Right forelimb (tissue), 1 donor: ENCODE data around the gene ZNF397.

Experiments
- DNase-seq: peaks from one replicate; pipeline ENCODE4 v3.0.0-alpha.2; 2018

The ZNF397 gene

DNA sequence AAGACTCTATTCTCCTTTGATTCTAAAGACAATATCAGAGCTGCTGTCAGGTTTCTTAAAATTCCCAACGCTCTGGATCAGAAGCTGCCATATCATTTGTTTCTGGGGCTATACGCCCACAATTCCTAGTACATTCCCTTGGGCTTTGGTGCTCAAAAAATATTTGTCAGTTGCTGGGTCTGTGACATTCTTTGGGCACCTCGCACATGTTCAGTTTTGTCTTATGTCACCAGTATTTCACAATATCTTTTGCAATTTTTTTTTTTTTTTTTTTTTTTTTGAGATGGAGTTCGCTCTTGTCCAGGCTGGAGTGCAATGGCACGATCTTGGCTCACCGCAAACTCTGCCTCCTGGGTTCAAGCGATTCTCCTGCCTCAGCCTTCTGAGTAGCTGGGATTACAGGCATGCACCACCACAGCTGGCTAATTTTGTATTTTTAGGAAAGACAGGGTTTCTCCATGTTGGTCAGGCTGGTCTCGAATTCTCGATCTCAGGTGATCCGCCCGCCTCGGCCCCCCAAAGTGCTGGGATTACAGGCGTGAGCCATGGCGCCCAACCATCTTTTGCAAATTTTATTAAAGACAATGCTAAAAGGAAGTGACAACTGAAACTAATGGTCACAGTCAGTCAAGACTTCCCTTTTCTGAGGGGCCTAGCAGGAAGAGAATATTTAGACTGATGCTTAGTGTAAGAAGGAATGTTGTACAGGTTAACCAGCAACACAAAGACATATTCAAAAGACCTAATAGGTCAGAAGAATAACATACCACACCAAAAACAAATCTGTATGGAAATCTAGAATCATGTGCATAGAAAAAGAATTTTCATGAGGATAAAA, 6.8 kb downstream of the ZNF397 start:
- no peak for DNase-seq

DNA sequence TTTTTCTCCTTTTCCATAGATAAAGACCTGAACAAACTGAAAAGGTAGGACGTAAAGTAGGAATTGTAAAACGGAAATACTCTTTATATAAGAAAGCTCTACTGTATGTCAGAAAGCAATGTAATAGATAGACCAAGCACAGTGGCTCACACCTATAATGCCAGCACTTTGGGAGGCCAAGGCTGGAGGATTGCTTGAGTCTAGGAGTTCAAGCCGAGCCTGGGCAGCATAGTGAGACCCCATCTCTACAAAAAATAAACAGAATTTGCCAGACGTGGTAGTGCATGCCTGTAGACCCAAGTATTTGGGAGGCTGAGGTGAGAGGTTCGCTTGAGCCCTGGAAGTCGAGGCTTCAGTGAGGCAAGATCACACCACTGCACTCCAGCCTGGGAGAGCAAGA, 7.6 kb downstream of the ZNF397 start:
- no peak for DNase-seq

- no peak for DNase-seq
These were observed 11.6 kb downstream of the ZNF397 start for GRCh38 chr18:35252466-35252865.

- no peak for DNase-seq
These were observed 12.9 kb downstream of the ZNF397 start for GRCh38 chr18:35253655-35254287.

DNA sequence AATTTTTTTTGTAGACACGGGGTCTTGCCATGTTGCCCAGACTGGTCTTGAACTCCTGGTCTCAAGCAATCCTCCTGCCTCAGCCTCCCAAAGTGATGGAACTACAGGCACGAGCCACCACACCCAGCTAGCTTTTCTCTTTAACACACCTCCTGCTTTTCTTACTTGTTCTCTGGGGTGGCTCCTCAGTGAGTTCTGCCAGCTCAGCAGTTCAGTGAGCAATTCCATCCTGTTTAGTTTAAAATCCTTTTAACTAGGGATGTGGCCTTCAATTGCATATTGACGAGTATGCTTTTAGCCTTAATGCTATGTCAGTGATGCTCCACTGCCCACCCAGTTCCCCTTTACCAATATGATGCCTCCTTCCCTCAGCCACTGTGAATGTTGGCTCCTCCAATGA, 16.1 kb downstream of the ZNF397 start:
- DNase-seq: no peak

GRCh38 chr18:35264409-35264808, 23.6 kb downstream of the ZNF397 start:
- no peak for DNase-seq

DNA sequence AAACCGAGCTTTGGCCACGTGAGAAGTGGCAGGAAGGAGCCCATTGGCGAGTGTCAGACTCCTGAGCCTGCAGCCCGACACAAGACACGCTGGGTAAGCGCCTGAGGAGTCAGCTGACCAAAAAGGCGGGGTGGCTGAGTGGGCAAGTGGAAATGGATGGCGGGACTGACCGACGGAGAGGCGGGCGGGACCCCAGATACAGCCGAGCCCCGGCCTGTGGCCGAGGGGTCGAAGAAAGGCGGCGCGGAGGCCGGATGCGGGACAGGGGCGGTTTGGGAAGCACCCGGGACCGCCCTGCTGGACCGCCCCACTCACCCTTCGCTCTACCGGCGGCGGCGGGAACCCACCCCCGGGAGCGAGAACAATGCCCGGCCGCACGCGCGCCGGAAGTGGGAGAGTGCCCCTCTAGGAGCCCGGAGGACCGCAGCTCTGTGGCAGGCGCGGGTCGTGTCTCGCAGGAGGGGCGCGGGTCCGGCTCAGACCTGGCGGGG, 26.4 kb downstream of the ZNF397 start:
- DNase-seq: peak; percentile 91

- peak; percentile 49 for DNase-seq
These were observed 27.0 kb downstream of the ZNF397 start for GRCh38 chr18:35267809-35268208.

DNA sequence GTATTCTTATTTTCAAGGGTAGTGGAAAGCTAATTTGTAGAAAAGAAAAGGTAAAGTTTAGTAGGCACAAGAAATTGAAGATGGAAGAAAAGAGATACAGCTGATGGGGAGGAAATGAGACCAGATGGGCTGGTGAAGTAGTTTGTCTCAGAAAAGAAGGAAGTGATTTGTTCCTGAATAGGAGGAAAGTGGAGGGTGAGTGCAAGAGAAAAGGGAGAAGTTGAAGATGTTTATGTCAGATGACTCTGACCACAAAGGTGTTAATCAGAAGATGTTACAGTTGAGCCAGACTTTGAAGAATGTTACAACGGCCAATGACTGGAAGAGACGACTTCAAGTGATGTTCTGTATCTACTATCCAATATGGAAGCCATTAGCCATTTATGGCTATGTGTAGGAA, 28.0 kb downstream of the ZNF397 start:
- DNase-seq: no peak

DNA sequence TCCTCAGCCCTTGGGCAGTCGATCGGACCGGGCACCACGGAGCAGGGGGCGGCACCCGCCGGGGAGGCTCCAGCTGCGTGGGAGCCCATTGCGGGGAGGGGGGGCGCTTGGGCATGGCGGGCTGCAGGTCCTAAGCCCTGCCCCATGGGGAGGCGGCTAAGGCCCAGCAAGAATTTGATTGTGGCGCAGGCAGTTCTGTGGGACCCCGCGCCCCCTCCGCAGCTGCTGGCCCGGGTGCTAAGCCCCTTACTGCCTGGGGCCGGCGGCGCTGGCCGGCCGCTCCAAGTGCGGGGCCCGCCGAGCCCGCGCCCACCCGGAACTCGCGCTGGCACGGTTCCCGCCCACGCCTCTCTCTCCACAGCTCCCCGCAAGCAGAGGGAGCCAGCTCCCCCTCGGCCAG, 30.8 kb downstream of the ZNF397 start:
- DNase-seq: no peak

GRCh38 chr18:35276267-35276666, 35.4 kb downstream of the ZNF397 start:
- no peak for DNase-seq

DNA sequence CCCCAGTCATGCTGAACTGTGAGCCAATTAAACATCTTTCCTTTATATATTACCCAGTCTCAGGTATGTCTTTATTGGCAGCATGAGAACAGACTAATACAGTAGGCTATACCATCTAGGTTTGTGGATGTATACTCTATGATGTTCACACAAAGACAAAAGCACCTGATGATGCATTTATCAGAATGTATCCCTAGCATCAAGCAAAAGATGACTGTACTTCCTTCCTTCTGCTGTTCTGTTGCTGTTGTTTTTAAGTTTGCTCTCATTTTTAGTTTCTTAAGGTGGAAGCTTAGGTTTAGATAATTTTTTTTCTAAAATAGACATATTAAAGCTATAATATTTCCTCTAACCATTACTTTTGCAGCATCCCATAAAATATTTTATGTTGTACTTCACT, 36.8 kb downstream of the ZNF397 start:
- DNase-seq: no peak

DNA sequence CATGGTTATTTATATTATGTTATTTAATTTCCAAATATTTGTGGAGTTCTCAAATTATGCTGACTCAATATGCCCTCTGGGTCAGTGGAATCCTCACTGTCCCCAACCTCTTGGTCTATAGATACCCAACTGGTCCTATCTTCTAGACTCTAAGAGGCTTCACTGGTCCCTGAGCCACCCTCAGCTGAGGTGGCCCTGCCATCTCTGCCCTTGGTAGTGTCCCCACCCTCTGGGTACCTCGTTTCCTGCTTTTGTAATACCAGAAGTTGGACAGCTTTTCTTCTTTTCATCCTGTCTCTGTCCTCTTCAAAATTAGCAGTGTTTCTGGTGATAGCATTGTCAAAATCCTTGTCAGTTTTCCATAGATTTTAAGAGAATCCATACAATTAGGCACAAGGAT, 37.3 kb downstream of the ZNF397 start:
- DNase-seq: no peak

GRCh38 chr18:35278969-35279368, 38.1 kb downstream of the ZNF397 start:
- DNase-seq: no peak

DNA sequence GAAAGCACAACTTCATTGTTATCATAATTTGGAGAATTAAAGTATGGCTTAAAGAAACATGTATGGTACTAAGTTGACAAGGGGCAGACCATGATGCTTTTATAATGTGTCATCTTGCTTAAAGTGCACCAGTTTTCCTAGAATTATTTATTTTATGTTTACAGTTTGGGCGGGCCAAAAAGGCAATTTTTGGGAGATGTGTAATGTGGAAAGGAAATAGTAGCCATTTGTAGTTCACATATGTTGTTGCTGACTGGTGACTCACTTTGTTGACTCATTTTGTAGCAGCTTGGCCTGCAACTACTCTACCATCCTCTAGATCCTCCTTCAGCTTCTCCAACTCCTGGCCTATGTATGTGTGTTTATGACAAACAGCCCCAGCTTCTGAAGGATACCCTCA, 41.5 kb downstream of the ZNF397 start:
- DNase-seq: no peak

- DNase-seq: no peak
These were observed 43.3 kb downstream of the ZNF397 start for GRCh38 chr18:35283923-35284794.

GRCh38 chr18:35284841-35285240, 44.0 kb downstream of the ZNF397 start:
- DNase-seq: no peak

GRCh38 chr18:35289293-35289692, 48.5 kb downstream of the ZNF397 start:
- DNase-seq: no peak

DNA sequence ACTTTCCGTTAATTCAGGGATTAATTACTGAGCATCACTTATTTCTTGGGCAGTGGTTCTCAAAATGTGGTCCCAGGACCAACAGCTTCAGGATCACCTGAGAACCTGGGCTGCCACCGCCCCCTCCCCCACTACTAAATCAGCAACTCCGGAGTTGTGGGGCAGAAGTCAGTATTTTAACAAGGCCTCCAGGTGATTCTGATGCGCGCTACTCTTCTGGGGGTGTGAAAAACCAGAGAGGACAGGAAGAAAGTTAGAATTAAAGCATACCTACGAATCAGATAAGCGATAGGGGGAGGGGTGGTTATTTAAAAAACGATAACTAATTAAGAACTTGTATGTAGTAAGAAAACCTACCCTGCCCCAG, 48.9 kb downstream of the ZNF397 start:
- DNase-seq: no peak

DNA sequence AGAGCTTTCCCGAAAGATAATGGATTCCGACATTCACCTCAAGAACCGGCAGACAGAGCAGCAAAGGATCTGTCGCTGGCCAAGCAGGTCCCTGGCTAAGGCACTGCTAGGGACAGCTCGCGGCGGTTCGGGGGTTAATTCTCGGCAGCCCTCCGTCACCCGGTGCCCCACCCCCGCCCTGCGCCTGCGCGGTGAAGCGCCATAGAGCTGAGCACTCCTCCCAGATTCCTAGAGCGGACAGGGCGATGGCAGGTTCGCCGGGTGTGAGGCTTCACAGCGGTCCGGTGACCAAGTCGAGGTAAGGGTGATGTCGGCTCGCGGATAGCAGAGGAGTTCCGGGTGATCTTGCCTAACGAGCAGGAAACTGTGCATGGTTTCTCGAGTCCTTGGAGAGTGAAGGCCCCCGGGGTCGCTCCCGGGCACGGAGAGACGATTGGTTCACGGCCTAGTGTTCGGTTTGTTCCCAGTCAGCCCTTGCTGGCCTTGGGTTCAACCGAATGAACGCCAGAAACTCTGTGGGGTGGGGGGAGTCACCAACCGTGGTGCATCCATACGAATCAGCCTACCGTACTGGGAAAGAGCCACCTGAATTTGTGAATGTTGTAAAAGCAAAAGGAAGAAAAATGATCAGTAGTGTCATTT, 49.4 kb downstream of the ZNF397 start, which contains the start of gene ZSCAN30:
Gene ZSCAN30 (minus strand): TSS at position 136 of the 642 bp plus-strand sequence. CDS start 25,877 bp downstream, outside the sequence.
- peak; percentile 99 for DNase-seq

DNA sequence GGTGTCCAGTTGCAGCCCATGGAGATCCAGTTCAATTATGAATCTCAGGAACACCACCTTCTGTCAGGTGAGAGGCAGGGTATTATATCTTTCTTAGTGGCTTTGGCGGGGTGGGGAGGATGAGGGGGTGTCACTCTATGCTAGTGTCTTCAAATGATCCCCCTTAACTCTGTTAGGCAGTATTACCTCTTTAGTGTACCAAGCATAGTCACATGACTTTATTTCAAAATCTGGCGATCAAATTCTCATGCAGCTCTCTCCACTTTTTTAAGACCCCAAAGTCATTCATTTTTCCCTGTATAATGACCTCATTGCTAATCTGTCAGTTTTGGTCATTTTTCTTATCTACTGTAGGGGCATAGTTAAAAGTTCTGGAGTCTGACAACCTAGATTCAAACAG, 50.3 kb downstream of the ZNF397 start:
- no peak for DNase-seq

GRCh38 chr18:35296060-35296459, 55.2 kb downstream of the ZNF397 start:
- no peak for DNase-seq

DNA sequence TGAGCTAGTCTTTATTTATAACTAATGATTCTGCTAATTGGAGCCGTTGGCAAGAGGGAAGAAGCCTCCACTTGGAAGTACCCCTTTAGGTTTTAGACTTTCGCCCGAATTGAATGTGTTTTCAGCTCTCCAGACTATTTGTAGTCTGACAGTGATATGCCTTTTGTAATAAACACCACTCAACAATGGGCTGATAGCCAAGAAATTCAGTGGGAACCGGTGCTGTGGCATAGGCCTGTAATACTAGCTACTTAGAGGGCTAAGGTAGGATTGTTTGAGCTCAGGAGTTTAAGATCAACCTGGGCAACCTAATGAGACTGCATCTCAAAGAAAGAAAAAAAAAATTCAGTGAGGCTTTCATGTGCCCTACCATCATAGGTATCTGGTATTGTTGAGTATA, 62.8 kb downstream of the ZNF397 start:
- DNase-seq: no peak
